GM18508 (cell line): Measurements from ENCODE around the gene GFAP.

Experiments
- ATAC-seq: cut with Tn5 transposase; IDR thresholded peaks from one replicate; pipeline ENCODE4 v1.9.1; 2021; ENCODE audit warnings: moderate number of reproducible peaks; ENCODE audit not compliant: insufficient read depth, unreplicated experiment

GFAP gene

GRCh38 chr17:44867841-44868240, 47.5 kb downstream of the GFAP start:
- ATAC-seq = no peak

GRCh38 chr17:44865931-44866330, 49.4 kb downstream of the GFAP start:
- ATAC-seq = no peak

- no peak for ATAC-seq
These were observed 50.1 kb downstream of the GFAP start for GRCh38 chr17:44865231-44865660.

GRCh38 chr17:44864831-44865230, 50.5 kb downstream of the GFAP start:
- no peak for ATAC-seq

- no peak for ATAC-seq
These were observed 52.0 kb downstream of the GFAP start for GRCh38 chr17:44863061-44863918.

GRCh38 chr17:44862278-44862914, 52.9 kb downstream of the GFAP start:
- no peak for ATAC-seq

- no peak for ATAC-seq
These were observed 55.6 kb downstream of the GFAP start for GRCh38 chr17:44859701-44860100.

GRCh38 chr17:44854192-44854591, 61.1 kb downstream of the GFAP start:
- ATAC-seq = no peak
